ENCODE results near the gene SKAP1. TPM values are rescaled to one million over a fixed set of nuclear protein-coding genes. Genes with fewer than 3 reads are reported as not detected.

SKAP1 gene
- total and polyA plus RNA-seq, 7 donors = 0.09 to 1.0 (median 0.42) TPM; not detected in 2

DNA sequence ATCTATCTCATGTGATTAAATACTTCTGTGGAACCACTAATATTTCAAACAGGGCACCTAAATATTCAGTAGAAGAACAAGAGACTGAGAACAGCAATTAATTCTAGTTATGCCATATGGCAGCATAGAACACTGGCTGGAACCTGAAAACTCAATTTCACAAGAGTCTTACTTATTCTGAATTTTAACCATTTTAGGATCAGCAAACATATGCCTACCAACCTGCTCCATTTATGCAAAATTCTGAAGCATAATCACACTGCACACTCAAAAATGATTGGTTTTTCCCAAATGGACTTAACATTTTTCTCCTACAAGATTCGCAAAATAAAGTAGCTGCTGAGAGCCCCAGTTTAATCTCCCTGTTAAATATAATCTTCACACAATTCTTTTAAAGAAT lies 43.2 kb downstream of the SKAP1 start:
- no peak for ATAC-seq
- TF ChIP-seq, protein P1, sequence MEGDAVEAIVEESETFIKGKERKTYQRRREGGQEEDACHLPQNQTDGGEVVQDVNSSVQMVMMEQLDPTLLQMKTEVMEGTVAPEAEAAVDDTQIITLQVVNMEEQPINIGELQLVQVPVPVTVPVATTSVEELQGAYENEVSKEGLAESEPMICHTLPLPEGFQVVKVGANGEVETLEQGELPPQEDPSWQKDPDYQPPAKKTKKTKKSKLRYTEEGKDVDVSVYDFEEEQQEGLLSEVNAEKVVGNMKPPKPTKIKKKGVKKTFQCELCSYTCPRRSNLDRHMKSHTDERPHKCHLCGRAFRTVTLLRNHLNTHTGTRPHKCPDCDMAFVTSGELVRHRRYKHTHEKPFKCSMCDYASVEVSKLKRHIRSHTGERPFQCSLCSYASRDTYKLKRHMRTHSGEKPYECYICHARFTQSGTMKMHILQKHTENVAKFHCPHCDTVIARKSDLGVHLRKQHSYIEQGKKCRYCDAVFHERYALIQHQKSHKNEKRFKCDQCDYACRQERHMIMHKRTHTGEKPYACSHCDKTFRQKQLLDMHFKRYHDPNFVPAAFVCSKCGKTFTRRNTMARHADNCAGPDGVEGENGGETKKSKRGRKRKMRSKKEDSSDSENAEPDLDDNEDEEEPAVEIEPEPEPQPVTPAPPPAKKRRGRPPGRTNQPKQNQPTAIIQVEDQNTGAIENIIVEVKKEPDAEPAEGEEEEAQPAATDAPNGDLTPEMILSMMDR (IDR thresholded peaks at IDR 0.05) = no peak
- no peak for DNase-seq
- Histone ChIP-seq H3K27me3 (ENCODE audit: insufficient read depth in 3 of 3, low read length in 2 of 3) (peaks cover 1 to 37% (median 25%) of the 10 kb centered on the region in 3 donors), H3K4me1 (no peaks in the 10 kb centered on the region), H3K27ac (no peak overlapping the region), H3K36me3 (ENCODE audit: insufficient read depth in 1 of 2, low read depth in 1 of 2) (no peaks in the 10 kb centered on the region), H3K9me3 (no peaks in the 10 kb centered on the region), H3K4me3 (no peak overlapping the region)
- 89 to 94% (median 92%) methylated on average over 1 of the region's 1 CpG for WGBS, 3 donors
- intact Hi-C loops (cut with DNase I) = no loop called here

GRCh38 chr17:48385319-48385718 lies 44.7 kb downstream of the SKAP1 start:
- no peaks in the 10 kb centered on the region for H3K4me1 ChIP-seq
- ATAC-seq (no peak), DNase-seq (no peak)
- no peak overlapping the region for H3K4me3 ChIP-seq
- TF ChIP-seq, protein P1 (IDR thresholded peaks at IDR 0.05) = no peak
- WGBS, 3 donors = 64 to 67% (median 65%) methylated on average over 1 of the region's 1 CpG
- H3K36me3 ChIP-seq (ENCODE audit: insufficient read depth in 1 of 2, low read depth in 1 of 2) = no peaks in the 10 kb centered on the region
- intact Hi-C loops (cut with DNase I) = no loop called here
- no peak overlapping the region for H3K27ac ChIP-seq
- no peaks in the 10 kb centered on the region for H3K9me3 ChIP-seq
- peaks cover 1 to 30% (median 25%) of the 10 kb centered on the region in 3 donors for H3K27me3 ChIP-seq (ENCODE audit: insufficient read depth in 3 of 3, low read length in 2 of 3)

- Histone ChIP-seq H3K4me3 (no peak overlapping the region), H3K4me1 (no peaks in the 10 kb centered on the region), H3K27ac (no peak overlapping the region), H3K27me3 (ENCODE audit: insufficient read depth in 3 of 3, low read length in 2 of 3) (peaks cover 1 to 37% (median 21%) of the 10 kb centered on the region in 3 donors), H3K9me3 (no peaks in the 10 kb centered on the region), H3K36me3 (ENCODE audit: insufficient read depth in 1 of 2, low read depth in 1 of 2) (no peaks in the 10 kb centered on the region)
- ATAC-seq (no peak), DNase-seq (no peak)
- TF ChIP-seq, protein P1 (IDR thresholded peaks at IDR 0.05) = no peak
- WGBS, 3 donors = 90 to 96% (median 95%) methylated on average over 3 of the region's 3 CpGs
- intact Hi-C loops (cut with DNase I) = no loop called here
These were observed 45.9 kb downstream of the SKAP1 start for GRCh38 chr17:48384164-48384563.

- DNase-seq = no peak
- H3K27me3 ChIP-seq (ENCODE audit: insufficient read depth in 3 of 3, low read length in 2 of 3) = peaks cover 3 to 37% (median 21%) of the 10 kb centered on the region in 3 donors
- TF ChIP-seq, protein P1 (IDR thresholded peaks at IDR 0.05) = no peak
- no peak overlapping the region for H3K27ac ChIP-seq
- 86 to 95% (median 95%) methylated on average over 3 of the region's 3 CpGs for whole genome bisulfite sequencing, 3 donors
- H3K4me3 ChIP-seq = no peak overlapping the region
- intact Hi-C loops (cut with DNase I) = no loop called here
- no peaks in the 10 kb centered on the region for H3K9me3 ChIP-seq
- no peaks in the 10 kb centered on the region for H3K36me3 ChIP-seq (ENCODE audit: insufficient read depth in 1 of 2, low read depth in 1 of 2)
- ATAC-seq = no peak
- no peaks in the 10 kb centered on the region for H3K4me1 ChIP-seq
These were observed 47.0 kb downstream of the SKAP1 start for GRCh38 chr17:48382989-48383388.
